Activated naive CD8-positive, alpha-beta T cell treated with anti-CD3 and anti-CD28 coated beads, Interleukin-2, amount 50 U/mL, for 24 hours (primary cell): ENCODE results near the gene LRIT1.

Experiments used
- ATAC-seq: fragments of 150-1000 bp; cut with Tn5 transposase; one replicate; pipeline ENCODE4 v1.10.0; 2021
- DNase-seq: peaks from one replicate; pipeline ENCODE4 v3.0.0; 2021
- H3K27ac Mint-ChIP-seq: one replicate; pipeline ENCODE4 v1.8.0; 2021; ENCODE audit warnings: mild to moderate bottlenecking, mixed read lengths
- H3K27me3 Mint-ChIP-seq: one replicate; pipeline ENCODE4 v1.8.0; 2021; ENCODE audit warnings: mixed read lengths
- H3K36me3 Mint-ChIP-seq: one replicate; pipeline ENCODE4 v1.8.0; 2021; ENCODE audit warnings: low read depth, mixed read lengths
- H3K4me1 Mint-ChIP-seq: one replicate; pipeline ENCODE4 v1.8.0; 2021; ENCODE audit warnings: mixed read lengths
- H3K4me3 Mint-ChIP-seq: one replicate; pipeline ENCODE4 v1.8.0; 2021; ENCODE audit warnings: mild to moderate bottlenecking, moderate library complexity, mixed read lengths
- H3K9me3 Mint-ChIP-seq: one replicate; pipeline ENCODE4 v1.8.0; 2021; ENCODE audit warnings: mixed read lengths

The LRIT1 gene

GRCh38 chr10:84262190-84262956, 21.0 kb upstream of the LRIT1 start:
- Mint-ChIP-seq H3K27me3 (peaks cover 17% of the 10 kb centered on the region), H3K9me3 (no peaks in the 10 kb centered on the region), H3K27ac (no peak overlapping the region), H3K4me1 (peaks cover 12% of the 10 kb centered on the region), H3K4me3 (no peak overlapping the region), H3K36me3 (no peaks in the 10 kb centered on the region)
- ATAC-seq (no peak), DNase-seq (no peak)

- DNase-seq (no peak), ATAC-seq (no peak)
- Mint-ChIP-seq H3K27ac (no peak overlapping the region), H3K9me3 (no peaks in the 10 kb centered on the region), H3K4me1 (peaks cover 10% of the 10 kb centered on the region), H3K27me3 (peaks cover 21% of the 10 kb centered on the region), H3K36me3 (no peaks in the 10 kb centered on the region), H3K4me3 (no peak overlapping the region)
Observed at GRCh38 chr10:84261236-84261915, 20.0 kb upstream of the LRIT1 start.

- ATAC-seq (no peak), DNase-seq (no peak)
- H3K4me3 Mint-ChIP-seq = no peak overlapping the region
- no peaks in the 10 kb centered on the region for H3K4me1 Mint-ChIP-seq
- no peak overlapping the region for H3K27ac Mint-ChIP-seq
- no peaks in the 10 kb centered on the region for H3K36me3 Mint-ChIP-seq
- H3K27me3 Mint-ChIP-seq = peaks cover 17% of the 10 kb centered on the region
- H3K9me3 Mint-ChIP-seq = no peaks in the 10 kb centered on the region
Observed at GRCh38 chr10:84258034-84258695, 16.8 kb upstream of the LRIT1 start.

- ATAC-seq = no peak
- Mint-ChIP-seq H3K36me3 (no peaks in the 10 kb centered on the region), H3K4me1 (no peaks in the 10 kb centered on the region), H3K27me3 (peaks cover 10% of the 10 kb centered on the region), H3K9me3 (no peaks in the 10 kb centered on the region), H3K27ac (no peak overlapping the region), H3K4me3 (no peak overlapping the region)
- no peak for DNase-seq
Observed at GRCh38 chr10:84257343-84258020, 16.1 kb upstream of the LRIT1 start.

- no peak overlapping the region for H3K4me3 Mint-ChIP-seq
- H3K36me3 Mint-ChIP-seq = no peaks in the 10 kb centered on the region
- no peaks in the 10 kb centered on the region for H3K9me3 Mint-ChIP-seq
- H3K27ac Mint-ChIP-seq = no peak overlapping the region
- H3K4me1 Mint-ChIP-seq = no peaks in the 10 kb centered on the region
- peak; percentile 68 for DNase-seq
- ATAC-seq = peak; percentile 47
- peaks cover 7% of the 10 kb centered on the region for H3K27me3 Mint-ChIP-seq
Observed at GRCh38 chr10:84256510-84257342, 15.4 kb upstream of the LRIT1 start.

GRCh38 chr10:84254552-84255478, 13.5 kb upstream of the LRIT1 start:
- DNase-seq (no peak), ATAC-seq (no peak)
- H3K36me3 Mint-ChIP-seq = no peaks in the 10 kb centered on the region
- peaks cover 5% of the 10 kb centered on the region for H3K27me3 Mint-ChIP-seq
- H3K4me1 Mint-ChIP-seq = no peaks in the 10 kb centered on the region
- no peaks in the 10 kb centered on the region for H3K9me3 Mint-ChIP-seq
- no peak overlapping the region for H3K4me3 Mint-ChIP-seq
- H3K27ac Mint-ChIP-seq = no peak overlapping the region

- no peak overlapping the region for H3K4me3 Mint-ChIP-seq
- no peaks in the 10 kb centered on the region for H3K27me3 Mint-ChIP-seq
- DNase-seq (no peak), ATAC-seq (no peak)
- H3K4me1 Mint-ChIP-seq = no peaks in the 10 kb centered on the region
- H3K27ac Mint-ChIP-seq = no peak overlapping the region
- H3K36me3 Mint-ChIP-seq = no peaks in the 10 kb centered on the region
- no peaks in the 10 kb centered on the region for H3K9me3 Mint-ChIP-seq
Observed at GRCh38 chr10:84248794-84249193, 7.4 kb upstream of the LRIT1 start.

GRCh38 chr10:84247496-84247895, 6.2 kb upstream of the LRIT1 start:
- no peaks in the 10 kb centered on the region for H3K9me3 Mint-ChIP-seq
- H3K27ac Mint-ChIP-seq = no peak overlapping the region
- H3K36me3 Mint-ChIP-seq = no peaks in the 10 kb centered on the region
- H3K4me1 Mint-ChIP-seq = no peaks in the 10 kb centered on the region
- ATAC-seq = no peak
- no peaks in the 10 kb centered on the region for H3K27me3 Mint-ChIP-seq
- no peak for DNase-seq
- H3K4me3 Mint-ChIP-seq = no peak overlapping the region

GRCh38 chr10:84244651-84245270, 3.4 kb upstream of the LRIT1 start, which contains the start of gene RGR:
Gene RGR (plus strand): TSS chr10:84245053. CDS start chr10:84245091, 38 bp downstream.
- H3K4me1 Mint-ChIP-seq = no peaks in the 10 kb centered on the region
- peaks cover 3% of the 10 kb centered on the region for H3K27me3 Mint-ChIP-seq
- no peaks in the 10 kb centered on the region for H3K36me3 Mint-ChIP-seq
- no peak for DNase-seq
- H3K27ac Mint-ChIP-seq = no peak within 1 kb of the TSS
- H3K4me3 Mint-ChIP-seq = no peak within 1 kb of the TSS
- no peak for ATAC-seq
- no peaks in the 10 kb centered on the region for H3K9me3 Mint-ChIP-seq

GRCh38 chr10:84243759-84244158, 2.4 kb upstream of the LRIT1 start:
- Mint-ChIP-seq H3K27ac (no peak overlapping the region), H3K9me3 (no peaks in the 10 kb centered on the region), H3K36me3 (no peaks in the 10 kb centered on the region), H3K27me3 (peaks cover 6% of the 10 kb centered on the region), H3K4me1 (no peaks in the 10 kb centered on the region), H3K4me3 (no peak overlapping the region)
- no peak for DNase-seq
- no peak for ATAC-seq

GRCh38 chr10:84238909-84239308, 2.4 kb downstream of the LRIT1 start:
- DNase-seq (no peak), ATAC-seq (no peak)
- Mint-ChIP-seq H3K9me3 (no peaks in the 10 kb centered on the region), H3K36me3 (no peaks in the 10 kb centered on the region), H3K27me3 (peaks cover 19% of the 10 kb centered on the region), H3K27ac (no peak overlapping the region), H3K4me3 (no peak overlapping the region), H3K4me1 (no peaks in the 10 kb centered on the region)

- no peak for ATAC-seq
- no peak overlapping the region for H3K4me3 Mint-ChIP-seq
- peaks cover 19% of the 10 kb centered on the region for H3K27me3 Mint-ChIP-seq
- H3K9me3 Mint-ChIP-seq = no peaks in the 10 kb centered on the region
- no peaks in the 10 kb centered on the region for H3K4me1 Mint-ChIP-seq
- H3K27ac Mint-ChIP-seq = no peak overlapping the region
- H3K36me3 Mint-ChIP-seq = no peaks in the 10 kb centered on the region
- peak; percentile 13 for DNase-seq
Observed at GRCh38 chr10:84237199-84238051, 3.9 kb downstream of the LRIT1 start.
